H1 (cell line): ENCODE measurements around the gene ZNF747. TPM values are rescaled to one million over a fixed set of nuclear protein-coding genes. Genes with fewer than 3 reads are reported as not detected.

ENCODE experiments used
- CBX8 ChIP-seq: fragments of 300-800, 300-1000 bp; sonication (generic); IDR thresholded peaks from 2 replicates; pipeline ENCODE4 v1.7.1; 2016; ENCODE audit warnings: low read depth, low read length, borderline replicate concordance
- EGR1 ChIP-seq: IDR thresholded peaks from 2 replicates; pipeline ENCODE4 v1.6.1; 2011; ENCODE audit warnings: low read depth, low read length, borderline replicate concordance
- PHF8 ChIP-seq: fragments of 200-600 bp; sonication (generic); conservative IDR thresholded peaks from 2 replicates; pipeline ENCODE4 v1.7.1; 2012; ENCODE audit warnings: low read depth, mild to moderate bottlenecking, inconsistent platforms, low read length, moderate library complexity
- SIRT6 ChIP-seq: IDR thresholded peaks from one replicate; pipeline ENCODE4 v1.7.1; 2012; ENCODE audit warnings: low read length, inconsistent platforms
- SP2 ChIP-seq: IDR thresholded peaks from 2 replicates; pipeline ENCODE4 v1.6.1; 2012; ENCODE audit warnings: mild to moderate bottlenecking, low read length, inconsistent platforms
- TEAD4 ChIP-seq: IDR thresholded peaks from 2 replicates; pipeline ENCODE4 v1.6.1; 2012; ENCODE audit warnings: low read depth, low read length, inconsistent platforms, mixed read lengths
- ZNF274 ChIP-seq: IDR thresholded peaks from 2 replicates; pipeline ENCODE4 v1.7.0; 2012; ENCODE audit warnings: low read length, borderline replicate concordance; ENCODE audit errors: extremely low read depth
- polyA plus RNA-seq, 7 experiments: library from polyadenylated mRNA; depleted of rRNA in 3 of 7; stranded (reverse) in 5 of 7; unstranded in 2 of 7; fragments of >200 nt in 5 of 7; fragments of 200-250 nt in 2 of 7; gene quantifications; 1 replicate in 5 of 7; 2 replicates in 1 of 7; 4 replicates in 1 of 7; pipeline versions ENCODE4 v1.2.1 to v1.2.3, GENCODE V29; 2011 to 2013; ENCODE audit warnings: missing spikeins in 2 of 7, mixed read lengths in 2 of 7
- total RNA-seq: library from RNA; stranded (reverse); fragmentation: NEBNext Ultra II Directional; extraction: Animal tissue kit (Norgen Biotek cat#: 25700); gene quantifications from 2 replicates; pipeline ENCODE4 v1.2.1, GENCODE V29; 2021
- TF ChIP-seq, protein P1 (sequence below), 3 experiments: IDR thresholded peaks; 1 replicate in 2 of 3; 2 replicates in 1 of 3; pipeline versions ENCODE4 v1.5.1 to v1.6.1; 2011; ENCODE audit warnings: low read length in 3 of 3, mild to moderate bottlenecking in 3 of 3, inconsistent platforms in 2 of 3, low read depth in 1 of 3, moderate library complexity in 1 of 3; ENCODE audit not compliant: insufficient read depth in 1 of 3; ENCODE audit errors: control extremely low read depth in 1 of 3

The ZNF747 gene
- total and polyA plus RNA-seq, 2 of the 8 experiments (the other 6 are each of a cell fraction or from before 2014, with no cell fraction given): 9.9 to 10.3 TPM

DNA sequence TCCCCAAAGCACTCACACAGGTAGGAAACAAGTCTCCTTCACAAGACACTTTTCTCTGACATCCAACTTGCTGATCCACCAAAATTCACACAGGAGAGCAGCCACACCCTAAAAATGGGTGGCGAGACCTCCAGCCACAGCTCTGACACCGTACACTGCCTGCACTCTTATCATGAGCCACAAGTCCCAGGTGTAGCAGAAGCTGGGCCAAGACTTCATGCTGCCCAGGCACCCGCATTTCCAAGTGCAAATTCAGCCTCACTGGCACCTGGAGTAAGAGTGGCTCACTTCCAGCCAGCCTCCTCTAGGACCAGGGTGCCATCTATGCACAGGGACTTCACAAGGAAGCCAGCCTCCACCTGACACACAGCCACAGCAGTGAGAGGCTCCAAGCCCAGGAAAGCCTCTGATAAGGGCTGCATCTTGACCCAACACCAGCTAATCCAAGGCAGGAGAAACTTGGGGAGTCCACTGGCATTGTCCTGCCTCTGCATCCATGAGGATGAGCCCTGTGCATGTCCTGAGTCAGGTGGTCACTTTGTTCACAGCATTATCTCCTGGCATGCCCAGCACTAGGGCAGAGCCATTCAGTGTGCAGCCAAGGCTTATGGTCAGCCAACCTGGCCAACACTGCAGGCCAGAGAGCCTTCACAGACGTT, 5.7 kb downstream of the ZNF747 start (continued):
- no peak for TF ChIP-seq SP2
- TF ChIP-seq SIRT6: no peak
- TF ChIP-seq CBX8: no peak
- TF ChIP-seq EGR1: no peak
- TF ChIP-seq PHF8: no peak
- no peak for TF ChIP-seq ZNF274
- TF ChIP-seq TEAD4: no peak
- TF ChIP-seq, protein P1, sequence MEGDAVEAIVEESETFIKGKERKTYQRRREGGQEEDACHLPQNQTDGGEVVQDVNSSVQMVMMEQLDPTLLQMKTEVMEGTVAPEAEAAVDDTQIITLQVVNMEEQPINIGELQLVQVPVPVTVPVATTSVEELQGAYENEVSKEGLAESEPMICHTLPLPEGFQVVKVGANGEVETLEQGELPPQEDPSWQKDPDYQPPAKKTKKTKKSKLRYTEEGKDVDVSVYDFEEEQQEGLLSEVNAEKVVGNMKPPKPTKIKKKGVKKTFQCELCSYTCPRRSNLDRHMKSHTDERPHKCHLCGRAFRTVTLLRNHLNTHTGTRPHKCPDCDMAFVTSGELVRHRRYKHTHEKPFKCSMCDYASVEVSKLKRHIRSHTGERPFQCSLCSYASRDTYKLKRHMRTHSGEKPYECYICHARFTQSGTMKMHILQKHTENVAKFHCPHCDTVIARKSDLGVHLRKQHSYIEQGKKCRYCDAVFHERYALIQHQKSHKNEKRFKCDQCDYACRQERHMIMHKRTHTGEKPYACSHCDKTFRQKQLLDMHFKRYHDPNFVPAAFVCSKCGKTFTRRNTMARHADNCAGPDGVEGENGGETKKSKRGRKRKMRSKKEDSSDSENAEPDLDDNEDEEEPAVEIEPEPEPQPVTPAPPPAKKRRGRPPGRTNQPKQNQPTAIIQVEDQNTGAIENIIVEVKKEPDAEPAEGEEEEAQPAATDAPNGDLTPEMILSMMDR (IDR thresholded peaks at IDR 0.05; ENCODE audit: control extremely low read depth in 1 of 3, insufficient read depth in 1 of 3, low read depth in 1 of 3, low read length in 3 of 3): no peak
- TF ChIP-seq, all 59 proteins: peak for 0
